SH-SY5Y (cell line): ENCODE measurements around the gene ANKRD11.

Experiments used
- GATA2 ChIP-seq: IDR thresholded peaks from 2 replicates; pipeline ENCODE4 v1.6.1; 2011; ENCODE audit warnings: mild to moderate bottlenecking, low read depth, low read length
- GATA3 ChIP-seq: IDR thresholded peaks from 2 replicates; pipeline ENCODE4 v1.6.1; 2011; ENCODE audit warnings: low read depth, mild to moderate bottlenecking, low read length, moderate library complexity

Gene ANKRD11

GRCh38 chr16:89316701-89317100 is 173.7 kb downstream of the ANKRD11 start:
- TF ChIP-seq GATA3 = no peak
- TF ChIP-seq GATA2 = no peak

GRCh38 chr16:89315791-89316581 is 174.4 kb downstream of the ANKRD11 start:
- TF ChIP-seq GATA2 (no peak), GATA3 (no peak)

GRCh38 chr16:89315271-89315670 is 175.1 kb downstream of the ANKRD11 start:
- no peak for TF ChIP-seq GATA3
- no peak for TF ChIP-seq GATA2

- no peak for TF ChIP-seq GATA3
- TF ChIP-seq GATA2 = no peak
Observed at GRCh38 chr16:89314854-89315253, 175.5 kb downstream of the ANKRD11 start.

GRCh38 chr16:89314357-89314756 is 176.0 kb downstream of the ANKRD11 start:
- TF ChIP-seq GATA2 (no peak), GATA3 (no peak)

GRCh38 chr16:89313583-89313982 is 176.8 kb downstream of the ANKRD11 start:
- TF ChIP-seq GATA2 = no peak
- no peak for TF ChIP-seq GATA3

- TF ChIP-seq GATA3 (no peak), GATA2 (no peak)
Observed at GRCh38 chr16:89312598-89313299, 177.6 kb downstream of the ANKRD11 start.

GRCh38 chr16:89312194-89312593 is 178.2 kb downstream of the ANKRD11 start:
- TF ChIP-seq GATA2 (no peak), GATA3 (no peak)

- TF ChIP-seq GATA3 (no peak), GATA2 (no peak)
Observed at GRCh38 chr16:89311636-89312035, 178.7 kb downstream of the ANKRD11 start.

- TF ChIP-seq GATA2 = no peak
- no peak for TF ChIP-seq GATA3
Observed at GRCh38 chr16:89309438-89310122, 180.8 kb downstream of the ANKRD11 start.

GRCh38 chr16:89308391-89309333 is 181.7 kb downstream of the ANKRD11 start:
- no peak for TF ChIP-seq GATA3

- TF ChIP-seq GATA3 = no peak
- TF ChIP-seq GATA2 = no peak
Observed at GRCh38 chr16:89307421-89307805, 182.9 kb downstream of the ANKRD11 start.

GRCh38 chr16:89304941-89305705 is 185.2 kb downstream of the ANKRD11 start:
- TF ChIP-seq GATA2 = no peak
- no peak for TF ChIP-seq GATA3
